Peyer's patch (tissue), 4 donors: ENCODE results near the gene TBC1D23. TPM values are rescaled to one million over a fixed set of nuclear protein-coding genes. Genes with fewer than 3 reads are reported as not detected.

Source experiments
- DNase-seq, 3 donors: peaks; one replicate each; pipeline ENCODE4 v3.0.0-alpha.2; 2017 to 2019
- H3K27ac ChIP-seq, 4 donors: fragments of 200-600 bp; sonication (generic); one replicate each; pipeline ENCODE4 v1.5.1; 2016 to 2019
- H3K27me3 ChIP-seq, 2 donors: fragments of 200-600 bp; sonication (generic); one replicate each; pipeline ENCODE4 v1.5.1; 2019
- H3K36me3 ChIP-seq, 3 donors: fragments of 200-600 bp; sonication (generic); one replicate each; pipeline ENCODE4 v1.5.1; 2016 to 2019
- H3K4me1 ChIP-seq, 4 donors: fragments of 200-600 bp; sonication (generic); one replicate each; pipeline ENCODE4 v1.5.1; 2016 to 2019
- H3K4me3 ChIP-seq, 4 donors: fragments of 200-600 bp; sonication (generic); 1 replicate in 3 of 4; 2 replicates in 1 of 4; pipeline ENCODE4 v1.5.1; 2016 to 2019; ENCODE audit warnings: mild to moderate bottlenecking in 1 of 4
- H3K9me3 ChIP-seq, 4 donors: fragments of 200-600 bp; sonication (generic); one replicate each; pipeline ENCODE4 v1.5.1; 2016 to 2019; ENCODE audit warnings: mild to moderate bottlenecking in 1 of 4
- CTCF ChIP-seq, 6 experiments: fragments of 450-650 bp in 4 of 6; fragments of 200-600 bp in 2 of 6; sonication (generic) in 1 of 6; IDR thresholded peaks; one replicate each; pipeline ENCODE4 v1.5.1; 2017 to 2019; ENCODE audit warnings: antibody characterized with exemption in 6 of 6, mild to moderate bottlenecking in 3 of 6, moderate library complexity in 1 of 6
- POLR2A ChIP-seq, 2 donors: fragments of 450-650 bp; IDR thresholded peaks; one replicate each; pipeline ENCODE4 v1.5.1; 2017; ENCODE audit warnings: antibody characterized with exemption in 2 of 2, mild to moderate bottlenecking in 2 of 2, moderate library complexity in 2 of 2
- total RNA-seq, 4 donors: library from RNA; depleted of rRNA; stranded (reverse); fragments of >200 nt; gene quantifications; one replicate each; pipeline ENCODE4 v1.1.0, GENCODE V29; 2016

TBC1D23 gene
- total RNA-seq, 4 donors from 2014 or later: 29.7 to 57.4 (median 38.4) TPM

- Histone ChIP-seq H3K4me3 (no peak overlapping the region), H3K4me1 (no peaks in the 10 kb centered on the region), H3K27ac (no peak overlapping the region), H3K9me3 (no peaks in the 10 kb centered on the region), H3K27me3 (no peaks in the 10 kb centered on the region), H3K36me3 (peaks cover 0 to 62% (median 0%) of the 10 kb centered on the region in 3 donors)
- DNase-seq: no peak
- TF ChIP-seq POLR2A (IDR thresholded peaks at IDR 0.05): no peak
- TF ChIP-seq CTCF (IDR thresholded peaks at IDR 0.05): no peak
These were observed 94.1 kb downstream of the TBC1D23 start for GRCh38 chr3:100354850-100355249.

DNA sequence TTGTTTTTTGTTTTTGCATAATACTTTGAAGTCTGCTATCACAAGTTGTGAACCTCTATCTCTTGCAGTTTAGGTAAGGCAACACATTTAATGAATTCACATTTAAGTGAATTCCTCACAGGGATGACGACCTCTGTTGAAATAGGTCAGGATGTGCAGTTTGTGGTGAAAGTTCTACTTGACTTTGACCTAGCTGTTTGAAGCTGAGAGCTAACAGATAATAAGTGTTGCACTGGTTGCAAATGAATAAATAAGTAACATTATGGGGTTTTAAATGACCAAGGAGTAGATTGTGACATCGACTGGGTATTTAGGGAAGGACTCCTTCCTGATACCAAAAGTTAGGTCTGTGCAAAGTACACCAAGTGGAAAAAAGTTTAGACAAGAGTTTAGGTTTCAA, 97.6 kb downstream of the TBC1D23 start:
- TF ChIP-seq POLR2A (IDR thresholded peaks at IDR 0.05) (no peak), CTCF (IDR thresholded peaks at IDR 0.05) (no peak)
- peaks cover 0 to 52% (median 0%) of the 10 kb centered on the region in 3 donors for H3K36me3 ChIP-seq
- H3K9me3 ChIP-seq: no peaks in the 10 kb centered on the region
- H3K27me3 ChIP-seq: no peaks in the 10 kb centered on the region
- no peaks in the 10 kb centered on the region for H3K4me1 ChIP-seq
- DNase-seq: no peak
- H3K27ac ChIP-seq: no peak overlapping the region
- H3K4me3 ChIP-seq: no peak overlapping the region

DNA sequence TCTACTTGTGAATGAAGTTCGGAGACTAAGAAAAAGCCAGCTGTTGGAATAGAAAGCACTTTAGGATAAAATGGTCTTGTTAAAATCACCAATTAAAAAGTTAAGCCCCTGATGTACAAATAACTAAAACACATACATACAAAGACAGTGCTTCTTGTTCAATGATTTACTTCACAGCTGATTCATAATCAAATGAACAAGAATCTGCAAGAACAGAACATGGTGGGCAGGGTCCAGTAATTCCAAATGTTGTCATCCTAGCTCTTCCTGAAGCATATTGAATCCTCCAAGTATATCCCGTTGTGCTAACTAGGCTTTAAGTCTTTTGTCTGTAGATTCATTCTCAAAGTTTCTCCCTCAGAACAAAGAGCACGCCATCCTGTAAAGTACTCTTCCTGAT, 98.2 kb downstream of the TBC1D23 start:
- DNase-seq: no peak
- H3K27ac ChIP-seq: no peak overlapping the region
- peaks cover 0 to 52% (median 0%) of the 10 kb centered on the region in 3 donors for H3K36me3 ChIP-seq
- no peaks in the 10 kb centered on the region for H3K27me3 ChIP-seq
- no peaks in the 10 kb centered on the region for H3K4me1 ChIP-seq
- TF ChIP-seq CTCF (IDR thresholded peaks at IDR 0.05) (no peak), POLR2A (IDR thresholded peaks at IDR 0.05) (no peak)
- H3K4me3 ChIP-seq: no peak overlapping the region
- no peaks in the 10 kb centered on the region for H3K9me3 ChIP-seq

DNA sequence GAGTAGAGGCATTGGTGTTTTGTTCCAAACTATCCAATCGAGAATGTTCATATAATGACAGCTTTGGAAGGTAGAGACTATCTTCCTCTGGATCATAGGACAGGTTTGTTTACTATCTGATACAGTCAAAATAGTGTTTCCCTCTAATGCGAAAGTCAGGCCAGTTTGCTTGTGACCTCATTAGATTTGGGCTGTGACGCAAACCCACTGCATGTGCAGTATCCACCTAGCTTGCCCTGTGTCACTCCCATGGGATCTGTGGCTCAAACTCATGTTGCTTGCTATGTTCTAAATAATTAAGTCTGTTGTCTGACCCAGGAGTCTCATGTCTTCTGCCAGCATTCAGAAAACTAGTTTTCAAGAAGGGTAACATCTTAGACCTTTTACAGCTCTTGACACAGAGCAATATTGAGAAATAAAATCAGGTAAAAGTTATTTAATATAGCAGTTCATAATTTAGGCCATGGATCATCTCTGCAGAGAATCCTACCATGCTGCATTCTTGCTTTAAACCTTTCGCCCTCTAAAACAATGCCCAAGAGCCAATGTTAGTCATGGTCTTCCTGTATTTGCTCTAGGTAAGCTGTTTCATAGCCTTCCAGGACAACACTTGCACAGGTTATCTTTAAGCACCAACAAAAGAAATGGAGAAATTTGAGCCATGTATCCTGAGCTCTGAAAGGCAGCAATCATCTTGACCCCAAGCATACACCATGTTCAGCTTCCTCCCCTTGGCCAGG, 100.1 kb downstream of the TBC1D23 start:
- TF ChIP-seq CTCF (IDR thresholded peaks at IDR 0.05): no peak
- TF ChIP-seq POLR2A (IDR thresholded peaks at IDR 0.05): no peak
- H3K4me1 ChIP-seq: no peaks in the 10 kb centered on the region
- H3K4me3 ChIP-seq: no peak overlapping the region
- no peaks in the 10 kb centered on the region for H3K9me3 ChIP-seq
- no peak overlapping the region for H3K27ac ChIP-seq
- DNase-seq: no peak
- peaks cover 0 to 51% (median 0%) of the 10 kb centered on the region in 3 donors for H3K36me3 ChIP-seq
- no peaks in the 10 kb centered on the region for H3K27me3 ChIP-seq

- no peak for TF ChIP-seq POLR2A (IDR thresholded peaks at IDR 0.05)
- no peak for TF ChIP-seq CTCF (IDR thresholded peaks at IDR 0.05)
- no peak for DNase-seq
- H3K9me3 ChIP-seq: no peaks in the 10 kb centered on the region
- H3K4me1 ChIP-seq: no peaks in the 10 kb centered on the region
- no peak overlapping the region for H3K27ac ChIP-seq
- peaks cover 0 to 53% (median 0%) of the 10 kb centered on the region in 3 donors for H3K36me3 ChIP-seq
- H3K27me3 ChIP-seq: no peaks in the 10 kb centered on the region
- no peak overlapping the region for H3K4me3 ChIP-seq
These were observed 101.1 kb downstream of the TBC1D23 start for GRCh38 chr3:100361897-100362296.
